Nephron (organoid): ENCODE data around the gene ABCD2.

ENCODE experiments used
- H3K27ac Mint-ChIP-seq, 3 experiments: 2 replicates each; pipeline ENCODE4 v1.8.0; 2020; ENCODE audit warnings: mixed read lengths in 3 of 3, mild to moderate bottlenecking in 2 of 3, moderate library complexity in 1 of 3
- H3K27me3 Mint-ChIP-seq: 2 replicates; pipeline ENCODE4 v1.8.0; 2021; ENCODE audit warnings: low read depth, mild to moderate bottlenecking, moderate library complexity, mixed read lengths
- H3K36me3 Mint-ChIP-seq: 2 replicates; pipeline ENCODE4 v1.8.0; 2020; ENCODE audit warnings: low read depth, mixed read lengths
- H3K4me1 Mint-ChIP-seq: 2 replicates; pipeline ENCODE4 v1.8.0; 2020; ENCODE audit warnings: mixed read lengths
- H3K4me3 Mint-ChIP-seq, 3 experiments: 2 replicates each; pipeline ENCODE4 v1.8.0; 2020; ENCODE audit warnings: mild to moderate bottlenecking in 3 of 3, mixed read lengths in 3 of 3, moderate library complexity in 2 of 3
- H3K9me3 Mint-ChIP-seq: 2 replicates; pipeline ENCODE4 v1.8.0; 2020; ENCODE audit warnings: mixed read lengths
- TF ChIP-seq, protein P1 (sequence below), 3 experiments: fragments of 200-600 bp; sonication (generic); IDR thresholded peaks; one replicate each; pipeline ENCODE4 v1.5.0; 2021; ENCODE audit warnings: antibody characterized with exemption in 3 of 3; ENCODE audit not compliant: unreplicated experiment in 3 of 3

The ABCD2 gene

DNA sequence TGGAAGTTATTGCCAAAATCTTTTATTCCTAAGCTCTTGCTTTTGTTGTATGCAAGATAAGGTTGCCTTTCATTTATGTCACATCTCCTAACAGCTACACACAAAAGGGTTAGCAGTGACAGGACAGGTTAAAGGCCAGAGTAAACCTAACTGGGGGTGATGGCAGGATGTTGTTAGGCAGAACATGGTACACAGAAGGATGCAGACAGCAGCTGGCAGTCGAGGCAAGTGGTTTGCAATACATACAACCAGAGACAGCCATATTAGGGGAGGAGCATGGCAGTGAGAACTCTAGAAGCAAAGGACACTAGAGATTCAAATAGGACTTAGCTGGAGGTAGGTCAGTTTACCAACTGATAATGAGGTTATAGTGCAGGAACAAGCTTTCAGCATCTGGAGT lies 2.7 kb upstream of the ABCD2 start:
- H3K9me3 Mint-ChIP-seq: no peaks in the 10 kb centered on the region
- H3K4me1 Mint-ChIP-seq: no peaks in the 10 kb centered on the region
- H3K27ac Mint-ChIP-seq: no peak overlapping the region
- no peak overlapping the region for H3K4me3 Mint-ChIP-seq
- TF ChIP-seq, protein P1, sequence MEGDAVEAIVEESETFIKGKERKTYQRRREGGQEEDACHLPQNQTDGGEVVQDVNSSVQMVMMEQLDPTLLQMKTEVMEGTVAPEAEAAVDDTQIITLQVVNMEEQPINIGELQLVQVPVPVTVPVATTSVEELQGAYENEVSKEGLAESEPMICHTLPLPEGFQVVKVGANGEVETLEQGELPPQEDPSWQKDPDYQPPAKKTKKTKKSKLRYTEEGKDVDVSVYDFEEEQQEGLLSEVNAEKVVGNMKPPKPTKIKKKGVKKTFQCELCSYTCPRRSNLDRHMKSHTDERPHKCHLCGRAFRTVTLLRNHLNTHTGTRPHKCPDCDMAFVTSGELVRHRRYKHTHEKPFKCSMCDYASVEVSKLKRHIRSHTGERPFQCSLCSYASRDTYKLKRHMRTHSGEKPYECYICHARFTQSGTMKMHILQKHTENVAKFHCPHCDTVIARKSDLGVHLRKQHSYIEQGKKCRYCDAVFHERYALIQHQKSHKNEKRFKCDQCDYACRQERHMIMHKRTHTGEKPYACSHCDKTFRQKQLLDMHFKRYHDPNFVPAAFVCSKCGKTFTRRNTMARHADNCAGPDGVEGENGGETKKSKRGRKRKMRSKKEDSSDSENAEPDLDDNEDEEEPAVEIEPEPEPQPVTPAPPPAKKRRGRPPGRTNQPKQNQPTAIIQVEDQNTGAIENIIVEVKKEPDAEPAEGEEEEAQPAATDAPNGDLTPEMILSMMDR (IDR thresholded peaks at IDR 0.05; ENCODE audit: unreplicated experiment in 3 of 3): no peak
- H3K36me3 Mint-ChIP-seq: no peaks in the 10 kb centered on the region
- no peaks in the 10 kb centered on the region for H3K27me3 Mint-ChIP-seq

DNA sequence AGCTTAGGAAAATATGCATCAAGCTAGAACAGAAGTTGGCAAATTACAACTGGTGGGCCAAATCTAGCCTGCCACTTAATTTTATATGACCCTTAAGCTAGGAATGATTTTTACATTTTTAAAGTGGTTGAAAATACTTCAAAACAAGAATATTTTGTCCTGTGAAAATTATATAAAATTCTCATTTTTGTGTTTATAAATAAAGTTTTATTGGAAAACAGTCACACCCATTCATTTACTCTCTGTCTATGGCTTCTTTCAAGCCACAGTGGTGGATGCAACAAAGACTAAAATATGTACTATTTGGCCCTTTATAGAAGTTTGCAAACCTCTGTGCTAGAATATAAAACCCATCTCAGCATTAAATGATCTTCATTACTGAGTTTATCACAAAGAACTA lies 2.1 kb upstream of the ABCD2 start:
- Mint-ChIP-seq H3K4me3 (peak overlapping the region in 1 of 3 experiments; percentile 43), H3K9me3 (no peaks in the 10 kb centered on the region), H3K36me3 (no peaks in the 10 kb centered on the region), H3K27me3 (no peaks in the 10 kb centered on the region), H3K27ac (no peak overlapping the region), H3K4me1 (no peaks in the 10 kb centered on the region)
- TF ChIP-seq, protein P1 (IDR thresholded peaks at IDR 0.05; ENCODE audit: unreplicated experiment in 3 of 3): no peak

DNA sequence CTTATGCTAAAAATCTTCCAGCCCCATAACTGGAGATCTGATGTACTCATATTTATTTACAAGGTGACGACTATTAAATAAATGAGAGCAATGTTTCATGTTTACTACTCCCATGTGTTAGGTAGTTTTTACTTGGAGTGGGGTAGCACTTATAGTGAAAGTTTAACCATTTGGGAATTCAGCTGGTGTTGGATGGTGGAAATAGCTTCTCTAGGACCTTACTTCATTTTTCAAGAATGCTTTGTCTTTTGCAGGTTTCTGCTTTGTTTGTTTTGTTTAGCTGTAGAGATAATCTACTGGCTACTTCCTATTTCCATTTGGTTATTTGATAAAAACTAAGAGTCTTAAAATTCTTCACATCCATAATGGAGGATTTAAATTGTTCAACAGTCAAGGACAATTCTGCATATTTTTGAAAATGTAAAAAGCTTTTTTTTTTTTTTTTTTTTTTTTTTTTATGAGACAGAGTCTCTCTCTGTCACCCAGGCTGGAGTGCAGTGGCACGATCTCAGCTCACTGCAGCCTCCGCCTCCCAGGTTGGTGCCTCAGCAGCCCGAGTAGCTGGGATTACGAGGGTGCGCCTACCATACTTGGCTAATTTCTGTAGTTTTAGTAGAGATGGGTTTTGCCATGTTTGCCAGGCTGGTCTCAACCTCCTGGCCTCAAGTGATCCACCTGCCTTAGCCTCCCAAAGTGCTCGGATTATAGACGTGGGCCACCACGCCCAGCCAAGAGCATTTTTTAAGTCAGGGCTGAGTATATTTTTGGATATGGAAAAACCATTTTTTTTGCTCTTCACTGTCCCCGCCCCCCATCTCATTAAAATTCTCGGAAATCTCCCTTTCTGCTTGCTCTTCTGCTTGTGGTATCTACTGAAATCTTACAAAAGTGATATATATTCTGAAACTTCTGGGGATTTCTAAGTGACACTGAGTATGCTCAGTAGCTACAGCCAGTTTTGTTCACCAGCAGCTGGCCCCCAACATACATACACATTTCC lies 1.4 kb upstream of the ABCD2 start:
- peak overlapping the region in 1 of 3 experiments; percentile 34 for H3K27ac Mint-ChIP-seq
- no peaks in the 10 kb centered on the region for H3K27me3 Mint-ChIP-seq
- H3K9me3 Mint-ChIP-seq: no peaks in the 10 kb centered on the region
- no peaks in the 10 kb centered on the region for H3K4me1 Mint-ChIP-seq
- TF ChIP-seq, protein P1 (IDR thresholded peaks at IDR 0.05; ENCODE audit: unreplicated experiment in 3 of 3): no peak
- no peaks in the 10 kb centered on the region for H3K36me3 Mint-ChIP-seq
- H3K4me3 Mint-ChIP-seq: peak overlapping the region; percentile 40 to 45 (median 43)

DNA sequence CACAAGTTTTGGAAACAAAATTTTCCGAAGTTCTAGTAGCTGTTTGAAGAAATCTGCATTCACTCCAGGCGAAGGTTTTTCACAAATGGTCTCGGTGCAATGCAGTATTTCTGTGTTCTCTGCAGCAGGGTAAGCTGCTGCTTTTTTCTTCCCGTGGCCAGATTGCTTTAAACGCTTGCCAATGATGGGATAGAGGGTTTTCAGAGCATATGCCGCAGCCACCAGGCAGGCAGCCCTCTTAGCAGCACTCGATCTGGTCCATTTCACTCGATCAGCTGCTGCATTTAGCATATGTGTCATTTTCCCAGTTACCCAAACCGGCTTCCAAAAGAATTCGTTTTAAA lies 315 bp downstream of the ABCD2 start:
- H3K27me3 Mint-ChIP-seq: no peaks in the 10 kb centered on the region
- H3K4me3 Mint-ChIP-seq: no peak overlapping the region
- TF ChIP-seq, protein P1 (IDR thresholded peaks at IDR 0.05; ENCODE audit: unreplicated experiment in 3 of 3): no peak
- no peaks in the 10 kb centered on the region for H3K9me3 Mint-ChIP-seq
- H3K27ac Mint-ChIP-seq: no peak overlapping the region
- H3K36me3 Mint-ChIP-seq: no peaks in the 10 kb centered on the region
- no peaks in the 10 kb centered on the region for H3K4me1 Mint-ChIP-seq

DNA sequence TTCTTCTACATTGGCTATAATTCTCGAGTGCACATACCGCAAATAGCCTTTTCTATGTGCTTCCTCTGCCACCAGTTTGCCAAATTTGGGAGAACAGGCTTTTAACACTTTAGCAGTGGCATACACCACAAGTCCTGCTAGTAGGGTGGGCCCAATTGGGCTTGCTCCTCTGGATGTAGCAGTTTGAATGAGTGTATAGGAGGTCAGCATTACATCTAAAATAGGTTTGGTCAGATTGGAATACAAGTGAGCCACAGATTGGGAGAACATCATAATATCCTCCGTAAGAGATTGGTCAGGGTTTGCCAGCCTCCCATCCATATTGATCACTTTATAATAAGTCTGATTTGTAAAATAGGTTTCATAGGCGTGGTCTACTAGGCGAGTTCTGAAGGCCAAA lies 902 bp downstream of the ABCD2 start:
- Mint-ChIP-seq H3K27me3 (no peaks in the 10 kb centered on the region), H3K36me3 (no peaks in the 10 kb centered on the region), H3K4me3 (no peak overlapping the region), H3K27ac (no peak overlapping the region), H3K9me3 (no peaks in the 10 kb centered on the region), H3K4me1 (no peaks in the 10 kb centered on the region)
- TF ChIP-seq, protein P1 (IDR thresholded peaks at IDR 0.05; ENCODE audit: unreplicated experiment in 3 of 3): no peak

DNA sequence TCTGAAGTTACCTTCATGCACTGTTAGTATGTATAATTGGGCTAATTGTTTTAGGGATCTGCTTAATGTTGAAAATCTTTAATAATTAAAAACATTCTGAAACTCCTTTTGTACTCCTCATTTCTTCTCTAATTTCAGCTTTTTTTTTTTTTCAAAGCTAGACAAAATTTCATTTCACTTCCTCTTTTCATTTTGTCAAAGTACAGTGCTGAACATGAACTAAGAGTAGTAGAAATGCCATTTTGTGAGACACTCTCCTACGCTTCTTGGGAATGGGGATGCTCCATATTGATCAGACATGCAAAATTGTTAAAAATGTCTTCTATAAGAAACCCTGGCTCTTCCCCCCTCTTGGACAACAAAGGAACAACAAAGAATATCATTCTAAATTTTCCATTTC lies 1.7 kb downstream of the ABCD2 start:
- Mint-ChIP-seq H3K9me3 (no peaks in the 10 kb centered on the region), H3K27me3 (no peaks in the 10 kb centered on the region), H3K27ac (no peak overlapping the region), H3K4me1 (no peaks in the 10 kb centered on the region), H3K4me3 (no peak overlapping the region), H3K36me3 (no peaks in the 10 kb centered on the region)
- TF ChIP-seq, protein P1 (IDR thresholded peaks at IDR 0.05; ENCODE audit: unreplicated experiment in 3 of 3): no peak
